GM12801 (cell line): ENCODE results near the gene VPS54.

Source experiments
- CTCF ChIP-seq: IDR thresholded peaks from one replicate; pipeline ENCODE4 v1.5.1; 2011; ENCODE audit warnings: control low read depth; ENCODE audit not compliant: insufficient read length; ENCODE audit errors: extremely low read depth

The VPS54 gene

GRCh38 chr2:64056021-64056420 is 36.8 kb upstream of the VPS54 start:
- no peak for TF ChIP-seq CTCF

- no peak for TF ChIP-seq CTCF
Observed at GRCh38 chr2:64054161-64054915, 35.1 kb upstream of the VPS54 start.

GRCh38 chr2:64052463-64053241 is 33.4 kb upstream of the VPS54 start:
- no peak for TF ChIP-seq CTCF

- TF ChIP-seq CTCF: peak; percentile 32
Observed at GRCh38 chr2:64049633-64050220, 30.5 kb upstream of the VPS54 start.

- TF ChIP-seq CTCF: no peak
Observed at GRCh38 chr2:64045938-64046337, 26.7 kb upstream of the VPS54 start.

- TF ChIP-seq CTCF: no peak
Observed at GRCh38 chr2:64040161-64040560, 20.9 kb upstream of the VPS54 start.

GRCh38 chr2:64036034-64036705 is 16.9 kb upstream of the VPS54 start:
- no peak for TF ChIP-seq CTCF
